Measurements from ENCODE around the gene UBE2I.

UBE2I gene

DNA sequence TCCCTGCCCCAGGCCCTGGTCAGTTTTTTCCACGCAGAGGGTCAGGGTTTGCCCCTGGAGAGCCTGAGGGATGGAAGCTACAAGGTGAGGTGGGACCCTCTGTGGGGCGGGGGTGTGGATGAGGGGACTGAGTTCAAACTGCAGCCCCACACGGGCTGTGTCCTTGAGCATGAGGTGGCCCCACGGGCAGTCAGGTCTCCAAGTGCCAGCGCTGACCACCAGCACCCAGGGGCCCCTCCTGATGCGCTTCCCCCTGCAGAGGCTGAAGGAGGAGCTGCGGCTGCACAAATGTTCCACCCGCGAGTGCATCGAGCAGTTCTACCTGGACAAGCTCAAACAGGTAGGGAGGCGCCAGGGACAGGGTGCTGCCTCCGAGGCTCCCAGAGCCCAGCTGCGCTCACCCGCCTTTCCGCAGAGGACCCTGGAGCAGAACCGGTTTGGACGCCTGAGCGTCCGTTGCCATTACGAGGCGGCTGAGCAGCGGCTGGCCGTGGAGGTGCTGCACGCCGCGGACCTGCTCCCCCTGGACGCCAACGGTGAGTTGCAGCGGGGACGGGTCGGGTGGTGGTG is 37.9 kb downstream of the UBE2I start:
- no peak for TF ChIP-seq CTCF (IDR thresholded peaks at IDR 0.05)

- TF ChIP-seq CTCF (IDR thresholded peaks at IDR 0.05), result no peak
Observed at GRCh38 chr16:1347962-1348361, 38.5 kb downstream of the UBE2I start.

GRCh38 chr16:1348441-1348840 is 39.0 kb downstream of the UBE2I start:
- TF ChIP-seq CTCF (IDR thresholded peaks at IDR 0.05), result no peak

DNA sequence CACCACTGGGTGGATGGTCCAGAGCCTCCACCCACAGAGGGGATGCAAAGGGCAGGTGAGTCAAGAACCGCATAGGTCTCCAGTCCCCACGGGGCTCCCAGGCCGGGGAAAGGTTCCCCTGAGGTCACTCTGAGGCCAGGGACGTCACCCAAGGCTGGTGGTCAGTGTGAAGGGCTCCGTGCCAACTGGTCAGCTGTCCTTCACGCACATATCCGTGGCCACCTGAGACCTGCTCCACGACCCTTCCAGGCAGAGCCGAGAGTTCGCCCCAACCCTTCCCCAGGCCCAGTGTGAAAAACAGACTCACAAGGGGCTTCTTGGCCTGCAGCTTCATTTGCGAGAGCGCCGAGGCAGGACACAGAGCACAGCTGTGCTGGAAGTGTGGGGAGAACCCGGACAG is 39.5 kb downstream of the UBE2I start:
- no peak for TF ChIP-seq CTCF (IDR thresholded peaks at IDR 0.05)

DNA sequence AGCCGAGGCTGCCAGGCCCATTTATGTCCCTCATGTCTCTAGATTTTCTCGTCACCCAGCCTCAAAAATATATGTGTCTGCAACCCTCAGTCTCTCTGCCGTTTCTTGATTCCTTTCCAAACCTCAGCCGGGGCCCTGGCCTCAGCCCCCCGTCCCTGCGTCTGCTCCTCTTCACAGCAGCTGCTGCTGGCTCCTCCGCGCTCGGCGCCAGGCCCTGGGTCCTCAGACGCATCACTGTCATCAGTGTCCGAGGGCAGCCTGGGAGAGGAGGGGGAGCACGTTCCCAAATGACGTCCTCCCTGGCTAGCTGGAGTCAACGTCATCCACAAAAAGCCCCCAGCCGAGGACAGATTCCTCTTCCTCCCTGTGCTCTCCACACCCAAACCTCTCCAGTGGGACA is 39.9 kb downstream of the UBE2I start:
- no peak for TF ChIP-seq CTCF (IDR thresholded peaks at IDR 0.05)

- no peak for TF ChIP-seq CTCF (IDR thresholded peaks at IDR 0.05)
Observed at GRCh38 chr16:1349951-1350350, 40.5 kb downstream of the UBE2I start.

- TF ChIP-seq CTCF (IDR thresholded peaks at IDR 0.05), result no peak
Observed at GRCh38 chr16:1350691-1351090, 41.3 kb downstream of the UBE2I start.

GRCh38 chr16:1351215-1351581 is 41.8 kb downstream of the UBE2I start:
- no peak for TF ChIP-seq CTCF (IDR thresholded peaks at IDR 0.05)
